ENCODE results near the gene GALR2. TPM values are rescaled to one million over a fixed set of nuclear protein-coding genes. Genes with fewer than 3 reads are reported as not detected.

Gene GALR2
- total RNA-seq, 1 donor from 2014 or later = 2.7 TPM

GRCh38 chr17:76089680-76090516 lies 15.3 kb downstream of the GALR2 start:
- H3K9me3 Mint-ChIP-seq = no peaks in the 10 kb centered on the region
- intact Hi-C loops (cut with micrococcal nuclease) = no loop called here

GRCh38 chr17:76090517-76091129 lies 16.0 kb downstream of the GALR2 start:
- H3K36me3 Mint-ChIP-seq (ENCODE audit: low read depth) = peaks cover 42% of the 10 kb centered on the region
- peaks cover 3% of the 10 kb centered on the region for H3K4me1 Mint-ChIP-seq
- intact Hi-C loops (cut with micrococcal nuclease) = no loop called here
- no peaks in the 10 kb centered on the region for H3K27me3 Mint-ChIP-seq
- no peaks in the 10 kb centered on the region for H3K9me3 Mint-ChIP-seq
- H3K4me3 Mint-ChIP-seq = no peak overlapping the region
- DNase-seq = no peak
- H3K27ac Mint-ChIP-seq = peak overlapping the region; percentile 93

More at GRCh38 chr17:76089680-76090516, 15.3 kb downstream of the GALR2 start:
- Mint-ChIP-seq H3K27me3 (no peaks in the 10 kb centered on the region), H3K4me3 (no peak overlapping the region), H3K4me1 (peaks cover 3% of the 10 kb centered on the region), H3K27ac (no peak overlapping the region), H3K36me3 (ENCODE audit: low read depth) (peaks cover 42% of the 10 kb centered on the region)
- DNase-seq = no peak

GRCh38 chr17:76091526-76092286 lies 17.1 kb downstream of the GALR2 start:
- H3K4me3 Mint-ChIP-seq = peak overlapping the region; percentile 72
- H3K36me3 Mint-ChIP-seq (ENCODE audit: low read depth) = peaks cover 39% of the 10 kb centered on the region
- no peaks in the 10 kb centered on the region for H3K27me3 Mint-ChIP-seq
- DNase-seq = no peak
- H3K9me3 Mint-ChIP-seq = no peaks in the 10 kb centered on the region
- H3K4me1 Mint-ChIP-seq = peaks cover 3% of the 10 kb centered on the region
- intact Hi-C loops (cut with micrococcal nuclease) = no loop called here
- peak overlapping the region; percentile 93 for H3K27ac Mint-ChIP-seq

GRCh38 chr17:76092526-76093413 lies 18.2 kb downstream of the GALR2 start:
- Mint-ChIP-seq H3K27ac (no peak overlapping the region), H3K27me3 (no peaks in the 10 kb centered on the region), H3K36me3 (ENCODE audit: low read depth) (peaks cover 45% of the 10 kb centered on the region), H3K4me3 (no peak overlapping the region), H3K4me1 (peaks cover 3% of the 10 kb centered on the region), H3K9me3 (no peaks in the 10 kb centered on the region)
- DNase-seq = no peak
- intact Hi-C loops (cut with micrococcal nuclease) = no loop called here

- no peaks in the 10 kb centered on the region for H3K9me3 Mint-ChIP-seq
- no peak overlapping the region for H3K27ac Mint-ChIP-seq
- no peaks in the 10 kb centered on the region for H3K27me3 Mint-ChIP-seq
- peaks cover 45% of the 10 kb centered on the region for H3K36me3 Mint-ChIP-seq (ENCODE audit: low read depth)
- peaks cover 3% of the 10 kb centered on the region for H3K4me1 Mint-ChIP-seq
- H3K4me3 Mint-ChIP-seq = no peak overlapping the region
- no peak for DNase-seq
- intact Hi-C loops (cut with micrococcal nuclease) = no loop called here
Observed at GRCh38 chr17:76094046-76094445, 19.5 kb downstream of the GALR2 start.

GRCh38 chr17:76095943-76096342 lies 21.4 kb downstream of the GALR2 start:
- no peak for DNase-seq
- Mint-ChIP-seq H3K9me3 (no peaks in the 10 kb centered on the region), H3K27ac (no peak overlapping the region), H3K36me3 (ENCODE audit: low read depth) (peaks cover 47% of the 10 kb centered on the region), H3K4me1 (peaks cover 5% of the 10 kb centered on the region), H3K4me3 (no peak overlapping the region), H3K27me3 (no peaks in the 10 kb centered on the region)
- intact Hi-C loops (cut with micrococcal nuclease) = no loop called here

GRCh38 chr17:76097716-76098295 lies 23.2 kb downstream of the GALR2 start:
- DNase-seq = no peak
- intact Hi-C loops (cut with micrococcal nuclease) = no loop called here
- Mint-ChIP-seq H3K4me1 (peaks cover 14% of the 10 kb centered on the region), H3K4me3 (no peak overlapping the region), H3K27me3 (no peaks in the 10 kb centered on the region), H3K27ac (no peak overlapping the region), H3K36me3 (ENCODE audit: low read depth) (peaks cover 44% of the 10 kb centered on the region), H3K9me3 (no peaks in the 10 kb centered on the region)

- intact Hi-C loops (cut with micrococcal nuclease) = loop anchor here (1.0 to 10.0 kb wide), 3 partner anchors 32 to 198 kb away; partner anchors contain the start of gene MRPL38
- peaks cover 25% of the 10 kb centered on the region for H3K36me3 Mint-ChIP-seq (ENCODE audit: low read depth)
- peaks cover 20% of the 10 kb centered on the region for H3K4me1 Mint-ChIP-seq
- no peak for DNase-seq
- no peaks in the 10 kb centered on the region for H3K27me3 Mint-ChIP-seq
- peak overlapping the region; percentile 97 for H3K27ac Mint-ChIP-seq
- no peaks in the 10 kb centered on the region for H3K9me3 Mint-ChIP-seq
- H3K4me3 Mint-ChIP-seq = peak overlapping the region; percentile 99
Observed at GRCh38 chr17:76102944-76103273, 28.3 kb downstream of the GALR2 start.

GRCh38 chr17:76103274-76104139 lies 28.9 kb downstream of the GALR2 start, which contains the start of gene EXOC7:
Gene EXOC7 (minus strand): TSS chr17:76103787. CDS start chr17:76103692, 95 bp downstream.
- peak; percentile 99 for DNase-seq
- Mint-ChIP-seq H3K4me3 (peak within 1 kb of the TSS; percentile 99), H3K4me1 (peaks cover 20% of the 10 kb centered on the region), H3K36me3 (ENCODE audit: low read depth) (peaks cover 23% of the 10 kb centered on the region), H3K27ac (peak within 1 kb of the TSS; percentile 97), H3K27me3 (no peaks in the 10 kb centered on the region), H3K9me3 (no peaks in the 10 kb centered on the region)
- intact Hi-C loops (cut with micrococcal nuclease) = loop anchor here (1.0 to 10.0 kb wide), 3 partner anchors 32 to 199 kb away; partner anchors contain the start of gene MRPL38

- Mint-ChIP-seq H3K4me1 (peaks cover 20% of the 10 kb centered on the region), H3K36me3 (ENCODE audit: low read depth) (peaks cover 19% of the 10 kb centered on the region), H3K9me3 (no peaks in the 10 kb centered on the region), H3K4me3 (peak overlapping the region; percentile 99), H3K27me3 (no peaks in the 10 kb centered on the region), H3K27ac (peak overlapping the region; percentile 97)
- no peak for DNase-seq
- intact Hi-C loops (cut with micrococcal nuclease) = loop anchor here (10.0 kb wide), 1 partner anchor 200 kb away; the partner anchor contains the start of gene MRPL38
Observed at GRCh38 chr17:76104140-76104895, 29.7 kb downstream of the GALR2 start.

- Mint-ChIP-seq H3K4me3 (peak overlapping the region; percentile 99), H3K27me3 (no peaks in the 10 kb centered on the region), H3K9me3 (no peaks in the 10 kb centered on the region), H3K36me3 (ENCODE audit: low read depth) (peaks cover 13% of the 10 kb centered on the region), H3K4me1 (peaks cover 20% of the 10 kb centered on the region), H3K27ac (peak overlapping the region; percentile 70)
- no peak for DNase-seq
- intact Hi-C loops (cut with micrococcal nuclease) = loop anchor here (10.0 kb wide), 1 partner anchor 200 kb away; the partner anchor contains the start of gene MRPL38
Observed at GRCh38 chr17:76104896-76105231, 30.3 kb downstream of the GALR2 start.

Data from activated CD4-positive, alpha-beta T cell treated with anti-CD3 and anti-CD28 coated beads, Interleukin-2, amount 10 ng/mL, durations not matched to agents 24 days and 14 days (primary cell).